Spleen (tissue), 11 donors: ENCODE results near the gene UBL4A. TPM values are rescaled to one million over a fixed set of nuclear protein-coding genes. Genes with fewer than 3 reads are reported as not detected.

Source experiments
- DNase-seq: peaks from one replicate; pipeline ENCODE4 v3.0.0-alpha.2; 2020
- H3K27ac ChIP-seq, 8 donors: fragments of 200-600 bp; sonication (generic) in 7 of 8; 1 replicate in 4 of 8; 2 replicates in 4 of 8; pipeline versions ENCODE4 v1.5.0 to v1.8.0; 2016 to 2021; ENCODE audit warnings: inconsistent platforms in 4 of 8, mild to moderate bottlenecking in 4 of 8, moderate library complexity in 1 of 8
- H3K27me3 ChIP-seq, 7 donors: fragments of 200-600 bp; sonication (generic) in 6 of 7; replicated peaks in 1 of 7; 1 replicate in 4 of 7; 2 replicates in 3 of 7; pipeline versions ENCODE4 v1.5.0 to v1.8.0; 2016 to 2021; ENCODE audit warnings: inconsistent platforms in 3 of 7, mild to moderate bottlenecking in 1 of 7
- H3K36me3 ChIP-seq, 6 donors: fragments of 200-600 bp; sonication (generic) in 5 of 6; 1 replicate in 4 of 6; 2 replicates in 2 of 6; pipeline versions ENCODE4 v1.5.0 to v1.8.0; 2016 to 2021; ENCODE audit warnings: inconsistent platforms in 2 of 6
- H3K4me1 ChIP-seq, 6 donors: fragments of 200-600 bp; sonication (generic) in 5 of 6; 1 replicate in 3 of 6; 2 replicates in 3 of 6; pipeline versions ENCODE4 v1.5.0 to v1.8.0; 2016 to 2021; ENCODE audit warnings: inconsistent platforms in 3 of 6
- H3K4me3 ChIP-seq, 8 donors: fragments of 200-600 bp; sonication (generic) in 7 of 8; 1 replicate in 4 of 8; 2 replicates in 4 of 8; pipeline versions ENCODE4 v1.5.0 to v1.8.0; 2016 to 2021; ENCODE audit warnings: inconsistent platforms in 4 of 8, mild to moderate bottlenecking in 4 of 8, moderate library complexity in 2 of 8
- H3K9me3 ChIP-seq, 8 donors: fragments of 200-600 bp; sonication (generic) in 7 of 8; 1 replicate in 4 of 8; 2 replicates in 4 of 8; pipeline versions ENCODE4 v1.5.0 to v1.8.0; 2016 to 2021; ENCODE audit warnings: inconsistent platforms in 4 of 8
- POLR2A ChIP-seq, 3 donors: fragments of 450-650 bp; IDR thresholded peaks; one replicate each; pipeline ENCODE4 v1.5.1; 2017; ENCODE audit warnings: antibody characterized with exemption in 3 of 3, mild to moderate bottlenecking in 1 of 3
- POLR2AphosphoS5 ChIP-seq, 3 donors: sonication (generic); formaldehyde crosslinking; IDR thresholded peaks; one replicate each; pipeline ENCODE4 v1.5.1; 2017; ENCODE audit warnings: antibody characterized with exemption in 3 of 3
- WGBS, 5 donors: extraction: QIAGEN DNeasy Blood & Tissue Kit in 3 of 5; methylation state at CpG; one replicate each; pipeline versions ENCODE4 v1.1.5 to v1.1.7; 2013 to 2018; 5-methylcytosine and 5-hydroxymethylcytosine counted together
- intact Hi-C: fragments of 100-400 bp; cut with DNase I; formaldehyde crosslinking; loops from one replicate; pipeline ENCODE4 v1.15.0; 2023; ENCODE audit warnings: low total_unique reads
- polyA plus RNA-seq, 3 donors: library from polyadenylated mRNA; stranded (reverse); fragments of 200-250 nt; gene quantifications; one replicate each; pipeline ENCODE4 v1.2.1, GENCODE V29; 2013
- total RNA-seq, 7 donors: library from RNA; depleted of rRNA in 3 of 7; stranded (reverse); fragments of >200 nt in 3 of 7; fragmentation: NEBNext Ultra II Directional in 4 of 7; extraction: Animal tissue kit (Norgen Biotek cat#: 25700) in 4 of 7; gene quantifications; one replicate each; pipeline versions ENCODE4 v1.1.0 to v1.2.1, GENCODE V29; 2016 to 2021
- TF ChIP-seq, protein P1 (sequence below), 11 experiments: fragments of 200-600 bp in 7 of 11; fragments of 450-650 bp in 4 of 11; sonication (generic) in 4 of 11; IDR thresholded peaks in 8 of 11; conservative IDR thresholded peaks in 3 of 11; 1 replicate in 7 of 11; 2 replicates in 4 of 11; pipeline versions ENCODE4 v1.4.0 to v1.8.0; 2016 to 2021; ENCODE audit warnings: antibody characterized with exemption in 11 of 11, inconsistent platforms in 4 of 11, mild to moderate bottlenecking in 1 of 11
- donor health status: healthy with polysubstance abuse.
- donor health status: DM: no; HTN: no; CAD: no; lungs with moderate emphysema.
- donor health status: DM: no; HTN: no; CAD: no.
- donor health status: Bipolar disorder and iron deficiency.
- donor health status: healthy.
- donor health status: DM: no; HTN: no; CAD: no.
- donor health status: DM: yes; HTN: yes; CAD: no.

The UBL4A gene
- total and polyA plus RNA-seq, 10 donors = 13.4 to 36.3 (median 21.8) TPM

DNA sequence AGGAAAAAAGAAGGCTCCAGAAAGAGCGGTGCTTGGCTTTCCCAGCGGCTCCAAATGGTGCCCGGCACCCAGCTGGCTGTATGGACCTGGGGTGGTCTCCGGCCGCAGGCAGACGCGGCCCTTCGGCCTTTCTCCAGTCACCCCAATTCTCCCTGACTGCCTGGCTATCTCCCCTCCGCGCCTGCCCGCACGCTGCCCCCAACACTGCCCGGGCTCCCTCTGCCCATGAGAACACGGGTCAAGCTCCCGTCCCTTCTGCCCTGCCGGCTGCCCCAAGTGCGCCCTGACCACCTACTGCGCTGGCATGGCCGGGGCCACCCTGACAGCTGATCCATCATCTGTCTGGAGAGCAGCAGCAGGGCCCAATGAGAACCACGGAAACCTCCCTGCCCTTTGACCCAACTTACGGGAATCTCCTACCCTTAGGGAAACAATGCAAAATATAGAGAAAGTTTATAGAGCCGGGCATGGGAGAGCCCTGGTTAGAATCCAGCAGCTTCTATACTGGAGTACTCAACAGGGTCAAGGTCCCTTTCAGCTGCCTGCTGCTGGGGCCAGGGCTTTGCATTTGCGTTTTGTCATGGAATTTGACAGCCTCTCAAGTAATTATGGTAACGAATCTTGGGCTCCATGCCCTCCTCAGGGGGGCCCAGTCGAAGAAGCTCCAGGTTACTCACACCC, 30.8 kb upstream of the UBL4A start:
- no peak for TF ChIP-seq POLR2A (IDR thresholded peaks at IDR 0.05)
- TF ChIP-seq POLR2AphosphoS5 (IDR thresholded peaks at IDR 0.05) = peak in 1 of 3 donors; percentile 31
- TF ChIP-seq, protein P1, sequence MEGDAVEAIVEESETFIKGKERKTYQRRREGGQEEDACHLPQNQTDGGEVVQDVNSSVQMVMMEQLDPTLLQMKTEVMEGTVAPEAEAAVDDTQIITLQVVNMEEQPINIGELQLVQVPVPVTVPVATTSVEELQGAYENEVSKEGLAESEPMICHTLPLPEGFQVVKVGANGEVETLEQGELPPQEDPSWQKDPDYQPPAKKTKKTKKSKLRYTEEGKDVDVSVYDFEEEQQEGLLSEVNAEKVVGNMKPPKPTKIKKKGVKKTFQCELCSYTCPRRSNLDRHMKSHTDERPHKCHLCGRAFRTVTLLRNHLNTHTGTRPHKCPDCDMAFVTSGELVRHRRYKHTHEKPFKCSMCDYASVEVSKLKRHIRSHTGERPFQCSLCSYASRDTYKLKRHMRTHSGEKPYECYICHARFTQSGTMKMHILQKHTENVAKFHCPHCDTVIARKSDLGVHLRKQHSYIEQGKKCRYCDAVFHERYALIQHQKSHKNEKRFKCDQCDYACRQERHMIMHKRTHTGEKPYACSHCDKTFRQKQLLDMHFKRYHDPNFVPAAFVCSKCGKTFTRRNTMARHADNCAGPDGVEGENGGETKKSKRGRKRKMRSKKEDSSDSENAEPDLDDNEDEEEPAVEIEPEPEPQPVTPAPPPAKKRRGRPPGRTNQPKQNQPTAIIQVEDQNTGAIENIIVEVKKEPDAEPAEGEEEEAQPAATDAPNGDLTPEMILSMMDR (IDR thresholded peaks at IDR 0.05 in 8 of 11, conservative IDR thresholded peaks at IDR 0.05 in 3 of 11) = no peak
- WGBS, 5 donors = 70 to 80% (median 75%) methylated on average over 19 to 25 of the region's 25 CpGs
- Histone ChIP-seq H3K27ac (peak overlapping the region in 7 of 8 donors; percentile 84 to 93 (median 90)), H3K4me3 (peak overlapping the region in 3 of 8 donors; percentile 54 to 82 (median 69)), H3K36me3 (no peaks in the 10 kb centered on the region), H3K4me1 (peaks cover 0 to 22% (median 10%) of the 10 kb centered on the region in 6 donors), H3K27me3 (no peaks in the 10 kb centered on the region), H3K9me3 (no peaks in the 10 kb centered on the region)
- DNase-seq = peak; percentile 82
- intact Hi-C loops = no loop called here

DNA sequence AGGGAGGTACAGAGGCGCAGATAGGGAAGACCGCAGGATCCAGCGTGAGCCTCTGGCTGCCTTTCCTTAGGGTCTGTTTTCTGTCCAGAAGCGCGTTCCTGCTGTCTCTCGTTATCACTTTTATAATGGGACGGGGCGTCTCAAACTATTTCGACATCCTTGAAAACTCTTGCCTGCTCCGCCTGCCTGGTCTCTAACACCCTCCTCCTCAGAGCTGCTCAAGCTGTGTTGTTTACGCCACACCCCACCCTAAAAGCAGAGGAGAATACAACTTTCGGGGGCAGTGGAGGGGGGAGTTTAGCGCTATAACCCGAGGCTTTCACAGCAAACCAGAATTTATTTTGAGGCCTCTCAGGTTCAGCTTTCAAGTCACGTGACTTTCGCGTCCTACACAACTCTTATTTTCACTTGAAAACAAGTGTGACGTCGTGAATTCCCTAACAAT, 30.3 kb upstream of the UBL4A start:
- no peak for DNase-seq
- TF ChIP-seq POLR2AphosphoS5 (IDR thresholded peaks at IDR 0.05) (no peak), POLR2A (IDR thresholded peaks at IDR 0.05) (no peak)
- TF ChIP-seq, protein P1 (IDR thresholded peaks at IDR 0.05 in 8 of 11, conservative IDR thresholded peaks at IDR 0.05 in 3 of 11) = no peak
- intact Hi-C loops = no loop called here
- no peaks in the 10 kb centered on the region for H3K36me3 ChIP-seq
- H3K4me1 ChIP-seq = peaks cover 0 to 24% (median 12%) of the 10 kb centered on the region in 6 donors
- H3K9me3 ChIP-seq = no peaks in the 10 kb centered on the region
- peak overlapping the region; percentile 1 to 82 (median 54) for H3K4me3 ChIP-seq
- H3K27me3 ChIP-seq = no peaks in the 10 kb centered on the region
- H3K27ac ChIP-seq = peak overlapping the region; percentile 72 to 93 (median 90)
- WGBS, 5 donors = 10 to 50% (median 17%) methylated on average over 17 to 19 of the region's 19 CpGs

DNA sequence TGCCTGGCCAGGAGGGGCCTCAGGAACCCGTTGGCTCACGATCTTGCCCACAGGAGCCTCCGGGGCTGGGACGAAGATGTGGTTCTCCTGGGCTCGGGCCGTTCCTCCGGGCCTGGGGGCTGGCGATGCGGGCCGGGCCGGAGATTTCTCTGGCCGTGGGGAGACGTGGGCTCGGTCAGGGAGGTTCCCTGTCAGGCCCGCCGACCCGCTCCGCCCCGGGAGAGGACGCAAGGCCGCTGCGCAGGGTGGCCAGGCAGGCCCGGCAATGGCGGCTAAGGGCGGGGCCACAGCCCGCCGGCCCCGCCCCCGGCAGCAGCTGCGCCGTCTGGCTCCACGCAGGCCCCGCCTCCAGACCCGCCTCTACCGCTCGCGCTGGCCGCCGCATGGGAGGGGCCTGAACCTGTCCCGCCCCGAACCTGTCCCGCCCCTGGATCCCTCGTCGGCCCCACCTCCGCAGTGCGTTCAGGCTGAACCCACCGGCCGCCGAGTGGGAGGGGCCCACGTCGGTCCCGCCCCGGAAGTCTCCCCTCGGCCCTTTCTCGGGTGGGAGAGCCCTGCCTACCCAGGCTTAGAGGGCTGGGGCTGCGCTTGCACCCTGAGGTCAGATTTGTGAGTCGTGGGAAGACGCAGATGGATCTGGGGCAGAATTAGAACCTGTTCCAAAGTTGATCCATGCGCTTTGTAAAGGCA, 29.7 kb upstream of the UBL4A start, which contains the start of gene FAM3A:
FAM3A (minus strand) TSS at position 267 of the 690 bp plus-strand sequence. CDS start 460 bp downstream, outside the sequence.
- intact Hi-C loops = no loop called here
- DNase-seq = peak; percentile 97
- TF ChIP-seq, protein P1 (IDR thresholded peaks at IDR 0.05 in 8 of 11, conservative IDR thresholded peaks at IDR 0.05 in 3 of 11) = no peak
- peak; percentile 91 to 95 (median 92) for TF ChIP-seq POLR2AphosphoS5 (IDR thresholded peaks at IDR 0.05)
- peak in 2 of 3 donors; percentile 68 to 69 for TF ChIP-seq POLR2A (IDR thresholded peaks at IDR 0.05)
- Histone ChIP-seq H3K4me1 (peaks cover 0 to 30% (median 15%) of the 10 kb centered on the region in 6 donors), H3K9me3 (no peaks in the 10 kb centered on the region), H3K27me3 (no peaks in the 10 kb centered on the region), H3K4me3 (peak within 1 kb of the TSS; percentile 50 to 82 (median 54)), H3K36me3 (no peaks in the 10 kb centered on the region), H3K27ac (peak within 1 kb of the TSS; percentile 84 to 93 (median 90))
- WGBS, 5 donors = 0 to 46% (median 22%) methylated on average over 10 to 59 of the region's 59 CpGs; no CpG with 5 or more reads in 1 of the 5 donors
